Neural cell (in vitro differentiated cells): ENCODE data around the gene LTBP1. TPM values are rescaled to one million over a fixed set of nuclear protein-coding genes. Genes with fewer than 3 reads are reported as not detected.

Experiments used
- H2AFZ ChIP-seq: fragments of 200-600, 300-800 bp; sonication (generic), shearing (Covaris generic); 2 replicates; pipeline ENCODE4 v1.6.0; 2014; ENCODE audit warnings: low read depth, mild to moderate bottlenecking, antibody characterized with exemption, low read length, moderate library complexity
- H3F3A ChIP-seq: fragments of 200-600 bp; shearing (Covaris generic); 2 replicates; pipeline ENCODE4 v1.6.1; 2016; ENCODE audit warnings: mild to moderate bottlenecking, moderate library complexity, mixed read lengths, antibody characterized with exemption, low read length; ENCODE audit not compliant: insufficient read depth, poor library complexity, severe bottlenecking
- H3K27ac ChIP-seq: fragments of 200-600, 300-800 bp; sonication (generic), shearing (Covaris generic); 2 replicates; pipeline ENCODE4 v1.5.1; 2014; ENCODE audit warnings: mild to moderate bottlenecking, low read length, moderate library complexity
- H3K27me3 ChIP-seq: fragments of 300-800, 200-600 bp; sonication (generic), shearing (Covaris generic); 2 replicates; pipeline ENCODE4 v1.6.0; 2014; ENCODE audit warnings: mild to moderate bottlenecking, low read depth, low read length, moderate library complexity; ENCODE audit not compliant: insufficient read depth
- H3K36me3 ChIP-seq: fragments of 300-800, 200-600 bp; sonication (generic), shearing (Covaris generic); 2 replicates; pipeline ENCODE4 v1.5.1; 2014; ENCODE audit warnings: mild to moderate bottlenecking, antibody characterized with exemption, low read length, moderate library complexity; ENCODE audit not compliant: insufficient read depth
- H3K4me2 ChIP-seq: fragments of 300-800, 200-600 bp; sonication (generic), shearing (Covaris generic); 2 replicates; pipeline ENCODE4 v1.6.0; 2014; ENCODE audit warnings: mild to moderate bottlenecking, low read length
- H3K4me3 ChIP-seq: fragments of 300-800, 200-600 bp; sonication (generic), shearing (Covaris generic); 2 replicates; pipeline ENCODE4 v1.5.1; 2014; ENCODE audit warnings: mild to moderate bottlenecking, low read length, moderate library complexity
- H3K79me2 ChIP-seq: fragments of 200-600 bp; shearing (Covaris generic); replicated peaks from 2 replicates; pipeline ENCODE4 v1.6.0; 2014; ENCODE audit warnings: mild to moderate bottlenecking, low read length, moderate library complexity; ENCODE audit not compliant: insufficient read depth
- H3K9ac ChIP-seq: fragments of 300-800, 200-600 bp; sonication (generic), shearing (Covaris generic); 2 replicates; pipeline ENCODE4 v1.6.1; 2016; ENCODE audit warnings: mild to moderate bottlenecking, low read length, mixed read lengths
- H3K9me2 ChIP-seq: fragments of 200-600 bp; shearing (Covaris generic); 2 replicates; pipeline ENCODE4 v1.6.1; 2016; ENCODE audit warnings: mild to moderate bottlenecking, low read length, mixed read lengths; ENCODE audit not compliant: insufficient read depth
- H3K9me3 ChIP-seq: fragments of 200-600, 300-800 bp; sonication (generic), shearing (Covaris generic); 2 replicates; pipeline ENCODE4 v1.6.1; 2016; ENCODE audit warnings: mild to moderate bottlenecking, mixed run types, low read length, moderate library complexity, mixed read lengths
- H4K20me1 ChIP-seq: fragments of 200-600 bp; shearing (Covaris generic); 2 replicates; pipeline ENCODE4 v1.6.1; 2016; ENCODE audit warnings: mild to moderate bottlenecking, mixed run types; ENCODE audit not compliant: insufficient read depth
- EZH2 ChIP-seq: fragments of 200-600, 300-800 bp; shearing (Covaris generic), sonication (generic); IDR thresholded peaks from 2 replicates; pipeline ENCODE4 v1.6.1; 2014; ENCODE audit warnings: antibody characterized with exemption, low read length, borderline replicate concordance, mild to moderate bottlenecking; ENCODE audit not compliant: insufficient read depth, poor library complexity, severe bottlenecking
- MXI1 ChIP-seq: fragments of 450-650 bp; conservative IDR thresholded peaks from 2 replicates; pipeline ENCODE4 v1.6.1; 2014; ENCODE audit warnings: antibody characterized with exemption, mild to moderate bottlenecking; ENCODE audit not compliant: poor library complexity, severe bottlenecking
- POLR2AphosphoS5 ChIP-seq: IDR thresholded peaks from 2 replicates; pipeline ENCODE4 v1.6.1; 2012
- RAD21 ChIP-seq: fragments of 450-650 bp; conservative IDR thresholded peaks from 2 replicates; pipeline ENCODE4 v1.6.1; 2014; ENCODE audit warnings: antibody characterized with exemption, mild to moderate bottlenecking, moderate library complexity
- REST ChIP-seq: IDR thresholded peaks from 2 replicates; pipeline ENCODE4 v1.6.1; 2012; ENCODE audit warnings: borderline replicate concordance
- SMC3 ChIP-seq: fragments of 450-650 bp; conservative IDR thresholded peaks from 2 replicates; pipeline ENCODE4 v1.6.1; 2014; ENCODE audit warnings: antibody characterized with exemption, mild to moderate bottlenecking, moderate library complexity; ENCODE audit not compliant: poor library complexity
- polyA plus RNA-seq: library from polyadenylated mRNA; depleted of rRNA; stranded (reverse); fragments of >200 nt; gene quantifications from 2 replicates; pipeline ENCODE4 v1.2.3, GENCODE V29; 2014
- TF ChIP-seq, protein P1 (sequence below): fragments of 450-650 bp; IDR thresholded peaks from 2 replicates; pipeline ENCODE4 v1.5.1; 2014; ENCODE audit warnings: antibody characterized with exemption, mild to moderate bottlenecking, moderate library complexity; ENCODE audit not compliant: poor library complexity, severe bottlenecking

LTBP1 gene
- polyA plus RNA-seq, 1 donor from 2014 or later: 1.8 TPM

DNA sequence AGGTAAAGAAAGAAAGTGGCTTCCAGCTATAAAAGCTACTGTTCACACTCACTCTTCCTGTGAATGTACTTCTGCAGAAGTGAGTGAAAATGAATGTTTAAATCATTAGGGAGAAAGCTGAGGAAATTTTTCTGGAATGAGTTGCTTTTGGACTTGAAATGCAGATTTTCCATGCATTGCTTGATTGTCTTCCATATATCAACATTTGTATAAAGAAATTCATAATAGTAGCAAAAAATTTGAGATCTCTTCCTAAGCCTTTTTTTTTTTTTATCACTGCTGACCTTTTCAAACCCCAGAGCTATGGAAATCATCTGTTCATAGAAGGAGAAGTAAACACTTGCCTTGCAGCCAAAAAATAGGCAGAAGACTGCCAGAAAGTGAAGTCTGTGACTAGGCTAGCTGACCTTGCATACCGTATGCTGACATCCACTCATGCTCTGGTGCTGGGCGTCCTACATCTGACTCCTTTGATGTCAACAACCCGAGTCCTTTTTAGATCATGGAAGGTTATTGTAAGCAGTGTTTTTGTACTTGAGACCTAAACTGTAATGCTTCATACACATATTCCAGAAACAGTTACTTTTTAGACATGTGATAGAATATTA lies 375.2 kb downstream of the LTBP1 start:
- no peaks in the 10 kb centered on the region for H3K9me2 ChIP-seq
- no peaks in the 10 kb centered on the region for H4K20me1 ChIP-seq
- no peaks in the 10 kb centered on the region for H3K79me2 ChIP-seq
- H2AFZ ChIP-seq: no peak overlapping the region
- no peaks in the 10 kb centered on the region for H3K36me3 ChIP-seq
- no peaks in the 10 kb centered on the region for H3K9me3 ChIP-seq
- no peaks in the 10 kb centered on the region for H3K27me3 ChIP-seq
- H3K4me2 ChIP-seq: no peak overlapping the region
- no peak overlapping the region for H3K4me3 ChIP-seq
- no peak overlapping the region for H3K9ac ChIP-seq
- no peak for TF ChIP-seq REST
- TF ChIP-seq MXI1: no peak
- TF ChIP-seq RAD21: no peak
- H3F3A ChIP-seq: no peaks in the 10 kb centered on the region
- H3K27ac ChIP-seq: no peak overlapping the region

DNA sequence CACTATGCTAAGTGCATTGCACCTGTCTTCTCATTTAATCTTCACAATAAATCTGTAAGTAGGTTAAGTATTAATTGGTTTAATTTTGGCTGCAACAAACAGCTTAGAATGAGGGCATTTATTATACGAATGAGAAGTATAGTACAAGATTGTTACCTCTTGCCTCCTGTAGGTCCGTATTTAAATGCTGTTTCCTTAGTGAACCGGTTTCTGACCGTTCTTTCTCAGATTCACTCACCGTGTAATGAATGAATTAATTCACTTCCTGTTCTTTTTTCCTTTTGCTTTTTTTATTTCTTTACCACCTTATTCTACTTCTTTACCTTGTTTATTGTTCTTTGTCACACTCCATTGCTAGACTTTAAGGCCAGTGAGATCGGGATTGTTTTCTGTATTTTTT lies 375.9 kb downstream of the LTBP1 start:
- H3K36me3 ChIP-seq: no peaks in the 10 kb centered on the region
- no peaks in the 10 kb centered on the region for H4K20me1 ChIP-seq
- H3K27ac ChIP-seq: no peak overlapping the region
- no peak overlapping the region for H3K4me3 ChIP-seq
- H3K79me2 ChIP-seq: no peaks in the 10 kb centered on the region
- H3K9me2 ChIP-seq: no peaks in the 10 kb centered on the region
- H3K9ac ChIP-seq: no peak overlapping the region
- no peak overlapping the region for H3K4me2 ChIP-seq
- no peaks in the 10 kb centered on the region for H3K27me3 ChIP-seq
- H3K9me3 ChIP-seq: no peaks in the 10 kb centered on the region
- no peaks in the 10 kb centered on the region for H3F3A ChIP-seq
- no peak overlapping the region for H2AFZ ChIP-seq
- TF ChIP-seq REST: no peak
- TF ChIP-seq POLR2AphosphoS5: no peak
- TF ChIP-seq, protein P1, sequence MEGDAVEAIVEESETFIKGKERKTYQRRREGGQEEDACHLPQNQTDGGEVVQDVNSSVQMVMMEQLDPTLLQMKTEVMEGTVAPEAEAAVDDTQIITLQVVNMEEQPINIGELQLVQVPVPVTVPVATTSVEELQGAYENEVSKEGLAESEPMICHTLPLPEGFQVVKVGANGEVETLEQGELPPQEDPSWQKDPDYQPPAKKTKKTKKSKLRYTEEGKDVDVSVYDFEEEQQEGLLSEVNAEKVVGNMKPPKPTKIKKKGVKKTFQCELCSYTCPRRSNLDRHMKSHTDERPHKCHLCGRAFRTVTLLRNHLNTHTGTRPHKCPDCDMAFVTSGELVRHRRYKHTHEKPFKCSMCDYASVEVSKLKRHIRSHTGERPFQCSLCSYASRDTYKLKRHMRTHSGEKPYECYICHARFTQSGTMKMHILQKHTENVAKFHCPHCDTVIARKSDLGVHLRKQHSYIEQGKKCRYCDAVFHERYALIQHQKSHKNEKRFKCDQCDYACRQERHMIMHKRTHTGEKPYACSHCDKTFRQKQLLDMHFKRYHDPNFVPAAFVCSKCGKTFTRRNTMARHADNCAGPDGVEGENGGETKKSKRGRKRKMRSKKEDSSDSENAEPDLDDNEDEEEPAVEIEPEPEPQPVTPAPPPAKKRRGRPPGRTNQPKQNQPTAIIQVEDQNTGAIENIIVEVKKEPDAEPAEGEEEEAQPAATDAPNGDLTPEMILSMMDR: no peak
- no peak for TF ChIP-seq SMC3
- no peak for TF ChIP-seq MXI1
- TF ChIP-seq EZH2: no peak
